ENCODE data around the gene ZNF77.
"Not testable (repeated sequence)": the region's sequence is repeated elsewhere in the genome, so short reads cannot be mapped to it uniquely, and the experiment has no call there.

ZNF77 gene

DNA sequence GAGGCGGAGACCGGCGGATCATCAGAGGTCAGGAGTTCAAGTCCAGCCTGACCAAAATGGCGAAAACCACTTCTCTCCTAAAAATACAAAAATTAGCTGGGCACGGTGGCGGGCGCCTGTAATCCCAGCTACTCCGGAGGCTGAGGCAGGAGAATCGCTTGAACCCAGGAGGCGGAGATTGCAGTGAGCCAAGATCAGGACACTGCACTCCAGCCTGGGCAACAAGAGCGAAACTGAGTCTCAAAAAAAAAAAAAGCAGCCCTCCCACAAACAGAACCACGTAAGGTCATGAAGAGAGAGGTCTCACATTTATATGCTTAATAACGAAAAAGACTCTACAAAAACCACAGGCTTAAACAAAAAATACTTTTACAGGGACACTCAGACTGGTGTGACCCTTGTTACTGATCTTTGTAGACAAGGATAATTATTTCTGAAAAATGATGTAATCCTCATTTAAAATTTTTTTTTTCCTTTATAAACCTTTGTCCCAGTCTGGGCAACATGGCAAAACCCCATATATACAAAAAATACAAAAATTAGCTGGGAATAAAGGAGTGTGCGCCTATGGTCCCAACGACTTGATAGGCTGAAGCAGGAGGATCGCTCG lies 909 bp upstream of the ZNF77 start:
- Histone ChIP-seq H3K27ac (ENCODE audit: low read depth, low read length, poor library complexity, severe bottlenecking) (no peak overlapping the region), H3F3A (ENCODE audit: insufficient read depth, low read length) (no peaks in the 10 kb centered on the region), H3K9me2 (ENCODE audit: low read depth, low read length) (no peaks in the 10 kb centered on the region), H3K27me3 (ENCODE audit: insufficient read depth, low read length) (no peaks in the 10 kb centered on the region), H3K79me2 (ENCODE audit: insufficient read depth, low read length) (no peaks in the 10 kb centered on the region), H4K20me1 (ENCODE audit: insufficient read depth, low read length) (no peaks in the 10 kb centered on the region), H3K4me2 (ENCODE audit: low read length) (no peak overlapping the region), H3K36me3 (ENCODE audit: insufficient read depth, low read length) (no peaks in the 10 kb centered on the region), H2AFZ (ENCODE audit: low read length) (no peak overlapping the region), H3K9me3 (ENCODE audit: low read length) (no peaks in the 10 kb centered on the region), H3K9ac (ENCODE audit: low read length) (no peak overlapping the region), H3K4me3 (ENCODE audit: low read depth, low read length, poor library complexity, severe bottlenecking) (no peak overlapping the region), H3K4me1 (ENCODE audit: insufficient read depth, low read length, severe bottlenecking) (no peaks in the 10 kb centered on the region)
- TF ChIP-seq CTCF (IDR thresholded peaks at IDR 0.05; ENCODE audit: low read length), result no peak
- no peak for TF ChIP-seq EZH2 (IDR thresholded peaks at IDR 0.05; ENCODE audit: borderline replicate concordance, low read length)

GRCh38 chr19:2944403-2944774 lies 382 bp downstream of the ZNF77 start:
- Histone ChIP-seq H3K27me3 (ENCODE audit: insufficient read depth, low read length) (no peaks in the 10 kb centered on the region), H3K4me1 (ENCODE audit: insufficient read depth, low read length, severe bottlenecking) (no peaks in the 10 kb centered on the region), H2AFZ (ENCODE audit: low read length) (no peak overlapping the region), H3F3A (ENCODE audit: insufficient read depth, low read length) (no peaks in the 10 kb centered on the region), H3K36me3 (ENCODE audit: insufficient read depth, low read length) (no peaks in the 10 kb centered on the region), H3K9me2 (ENCODE audit: low read depth, low read length) (no peaks in the 10 kb centered on the region), H3K4me3 (ENCODE audit: low read depth, low read length, poor library complexity, severe bottlenecking) (no peak overlapping the region), H3K27ac (ENCODE audit: low read depth, low read length, poor library complexity, severe bottlenecking) (no peak overlapping the region), H3K9ac (ENCODE audit: low read length) (no peak overlapping the region), H3K9me3 (ENCODE audit: low read length) (no peaks in the 10 kb centered on the region), H3K4me2 (ENCODE audit: low read length) (no peak overlapping the region), H3K79me2 (ENCODE audit: insufficient read depth, low read length) (no peaks in the 10 kb centered on the region), H4K20me1 (ENCODE audit: insufficient read depth, low read length) (no peaks in the 10 kb centered on the region)
- no peak for TF ChIP-seq CTCF (IDR thresholded peaks at IDR 0.05; ENCODE audit: low read length)

GRCh38 chr19:2942928-2943640 lies 1.7 kb downstream of the ZNF77 start:
- Histone ChIP-seq H3K4me1 (ENCODE audit: insufficient read depth, low read length, severe bottlenecking) (no peaks in the 10 kb centered on the region), H3K4me2 (ENCODE audit: low read length) (no peak overlapping the region), H3K9me2 (ENCODE audit: low read depth, low read length) (no peaks in the 10 kb centered on the region), H3K9ac (ENCODE audit: low read length) (no peak overlapping the region), H3F3A (ENCODE audit: insufficient read depth, low read length) (no peaks in the 10 kb centered on the region), H3K9me3 (ENCODE audit: low read length) (no peaks in the 10 kb centered on the region), H2AFZ (ENCODE audit: low read length) (no peak overlapping the region), H4K20me1 (ENCODE audit: insufficient read depth, low read length) (no peaks in the 10 kb centered on the region), H3K36me3 (ENCODE audit: insufficient read depth, low read length) (no peaks in the 10 kb centered on the region), H3K27me3 (ENCODE audit: insufficient read depth, low read length) (no peaks in the 10 kb centered on the region), H3K27ac (ENCODE audit: low read depth, low read length, poor library complexity, severe bottlenecking) (no peak overlapping the region), H3K4me3 (ENCODE audit: low read depth, low read length, poor library complexity, severe bottlenecking) (no peak overlapping the region), H3K79me2 (ENCODE audit: insufficient read depth, low read length) (no peaks in the 10 kb centered on the region)
- no peak for TF ChIP-seq CTCF (IDR thresholded peaks at IDR 0.05; ENCODE audit: low read length)
- TF ChIP-seq EZH2 (IDR thresholded peaks at IDR 0.05; ENCODE audit: borderline replicate concordance, low read length), result no peak

DNA sequence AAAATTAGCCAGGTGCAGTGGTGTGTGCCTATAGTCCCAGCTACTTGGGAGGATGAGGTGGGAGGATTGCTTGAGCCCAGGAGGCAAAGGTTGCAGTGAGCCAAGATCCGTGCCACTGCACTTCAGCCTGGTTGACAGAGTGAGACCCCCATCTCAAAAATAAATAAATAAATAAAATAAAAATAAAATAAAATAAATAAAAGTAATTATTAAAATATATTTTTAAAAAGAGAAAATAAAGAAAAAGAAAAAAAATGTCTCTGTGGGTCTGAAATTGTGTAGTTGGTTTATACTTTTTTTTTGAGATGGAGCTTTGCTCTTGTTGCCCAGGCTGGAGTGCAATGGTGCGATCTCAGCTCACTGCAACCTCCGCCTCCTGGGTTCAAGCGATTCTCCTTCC lies 8.9 kb downstream of the ZNF77 start:
- H3K27ac ChIP-seq (ENCODE audit: low read depth, low read length, poor library complexity, severe bottlenecking); H3K4me1 ChIP-seq (ENCODE audit: insufficient read depth, low read length, severe bottlenecking); H3K79me2 ChIP-seq (ENCODE audit: insufficient read depth, low read length); H3K9me2 ChIP-seq (ENCODE audit: low read depth, low read length); H3K4me2 ChIP-seq (ENCODE audit: low read length); H2AFZ ChIP-seq (ENCODE audit: low read length); H3F3A ChIP-seq (ENCODE audit: insufficient read depth, low read length); H4K20me1 ChIP-seq (ENCODE audit: insufficient read depth, low read length); H3K9ac ChIP-seq (ENCODE audit: low read length); H3K27me3 ChIP-seq (ENCODE audit: insufficient read depth, low read length); H3K4me3 ChIP-seq (ENCODE audit: low read depth, low read length, poor library complexity, severe bottlenecking); H3K36me3 ChIP-seq (ENCODE audit: insufficient read depth, low read length): not testable (repeated sequence)
- peaks cover 19% of the 10 kb centered on the region for H3K9me3 ChIP-seq (ENCODE audit: low read length)

Measured in OCI-LY1 (cell line).